GM21423 (cell line): ENCODE data around the gene COX8A.
"Not testable (repeated sequence)": the region's sequence is repeated elsewhere in the genome, so short reads cannot be mapped to it uniquely, and the experiment has no call there.

Experiments
- ATAC-seq: cut with Tn5 transposase; IDR thresholded peaks from one replicate; pipeline ENCODE4 v1.9.1; 2021; ENCODE audit warnings: mild to moderate bottlenecking, moderate library complexity; ENCODE audit not compliant: unreplicated experiment

COX8A gene, protein sequence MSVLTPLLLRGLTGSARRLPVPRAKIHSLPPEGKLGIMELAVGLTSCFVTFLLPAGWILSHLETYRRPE

DNA sequence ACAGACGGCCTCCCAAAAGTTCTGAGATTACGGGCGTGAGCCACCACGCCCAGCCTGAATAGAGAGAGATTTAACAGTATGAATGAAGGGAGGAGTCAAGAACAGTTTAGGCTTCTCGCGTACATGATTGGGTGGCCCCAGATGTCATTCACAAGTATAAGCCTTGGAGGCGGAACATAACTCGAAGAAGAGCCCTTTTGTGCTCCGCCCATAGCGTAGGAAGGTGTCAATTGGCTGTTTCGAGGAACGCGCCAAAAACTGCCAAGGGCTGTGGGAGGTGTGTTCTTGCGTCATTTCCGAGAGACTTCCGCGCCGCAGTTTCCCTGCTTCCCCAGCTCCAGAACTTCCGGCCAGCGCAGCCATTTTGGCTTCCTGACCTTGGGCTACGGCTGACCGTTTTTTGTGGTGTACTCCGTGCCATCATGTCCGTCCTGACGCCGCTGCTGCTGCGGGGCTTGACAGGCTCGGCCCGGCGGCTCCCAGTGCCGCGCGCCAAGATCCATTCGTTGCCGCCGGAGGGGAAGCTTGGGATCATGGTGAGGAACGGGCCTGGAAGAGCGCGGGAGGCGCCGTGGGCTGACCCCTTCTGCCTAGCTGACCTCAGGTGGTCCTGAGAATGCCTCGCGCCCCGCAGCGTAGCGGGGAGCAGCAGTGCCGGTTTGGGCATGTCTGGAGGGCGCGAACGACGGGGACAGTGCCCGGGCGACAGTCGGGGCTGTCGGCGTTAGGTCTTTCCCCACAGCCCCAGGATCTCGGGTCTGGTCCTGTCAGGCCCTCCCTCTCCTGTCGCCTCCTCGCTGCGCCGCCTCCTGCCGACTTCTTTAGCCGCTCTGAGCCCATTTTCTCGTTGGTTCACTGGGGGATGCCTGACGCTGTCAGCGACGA lies at the start of gene COX8A:
COX8A (plus strand) TSS at position 362 of the 885 bp plus-strand sequence; CDS start at position 423, 61 bp downstream.
- peak; percentile 97 for ATAC-seq

DNA sequence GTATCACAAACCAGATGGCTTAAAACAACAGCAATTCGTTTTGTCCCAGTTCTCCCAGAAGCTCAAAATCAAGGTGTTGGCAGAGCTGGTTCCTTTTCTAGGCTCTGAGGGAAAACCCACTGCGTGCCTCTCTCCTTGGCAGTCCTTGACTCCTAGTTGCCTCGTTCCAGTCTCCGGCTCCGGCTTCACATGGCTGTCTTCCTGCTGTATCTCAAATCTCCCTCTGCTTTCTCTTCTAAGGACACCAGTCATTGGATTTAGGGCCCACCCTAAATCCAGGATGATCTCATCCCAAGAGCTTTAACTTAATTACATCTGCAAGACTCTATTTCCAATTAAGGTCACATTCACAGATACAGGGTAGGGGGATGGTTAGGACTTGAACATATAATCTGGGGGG lies 44.8 kb upstream of the COX8A start:
- ATAC-seq, result no peak

DNA sequence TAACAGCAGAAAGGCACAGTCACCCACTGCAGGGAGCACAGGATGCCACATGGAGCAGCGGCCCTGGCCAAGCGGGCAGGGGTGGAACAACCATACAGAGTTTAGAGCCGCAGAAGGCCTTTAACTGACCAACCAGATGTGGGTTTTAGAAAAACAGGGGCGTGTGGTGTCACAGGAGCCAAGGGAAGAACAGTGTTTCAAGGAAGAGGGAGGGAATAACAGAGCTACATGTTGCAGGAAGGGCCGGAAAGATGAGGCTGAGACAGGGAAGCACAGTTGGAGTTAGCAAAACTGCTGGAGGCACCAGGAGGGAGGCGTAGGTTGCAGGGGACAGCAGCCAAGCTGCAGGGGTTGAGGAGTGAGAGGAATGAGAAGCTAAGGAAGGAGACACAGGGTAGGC lies 43.4 kb upstream of the COX8A start:
- ATAC-seq, result no peak

DNA sequence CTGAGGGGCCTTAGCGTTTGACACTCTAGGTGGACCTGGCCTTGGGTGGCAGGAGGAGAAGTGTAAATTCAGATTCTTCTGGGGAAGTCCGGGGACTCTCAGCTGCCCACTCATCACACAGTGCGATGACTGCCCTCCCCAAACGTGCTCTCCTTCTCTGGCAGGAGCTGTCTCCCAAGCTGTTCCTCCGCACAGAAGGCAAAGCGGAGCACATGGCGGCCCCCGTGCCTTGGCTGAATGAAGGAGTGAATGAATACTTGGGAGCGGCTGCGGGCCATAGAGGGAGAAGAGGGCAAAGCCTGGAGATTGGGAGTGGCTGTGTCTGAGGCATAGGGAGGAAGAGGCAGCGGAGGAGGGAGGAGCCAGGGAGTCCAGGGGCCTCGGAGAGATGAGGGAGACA lies 42.5 kb upstream of the COX8A start:
- ATAC-seq, result no peak

DNA sequence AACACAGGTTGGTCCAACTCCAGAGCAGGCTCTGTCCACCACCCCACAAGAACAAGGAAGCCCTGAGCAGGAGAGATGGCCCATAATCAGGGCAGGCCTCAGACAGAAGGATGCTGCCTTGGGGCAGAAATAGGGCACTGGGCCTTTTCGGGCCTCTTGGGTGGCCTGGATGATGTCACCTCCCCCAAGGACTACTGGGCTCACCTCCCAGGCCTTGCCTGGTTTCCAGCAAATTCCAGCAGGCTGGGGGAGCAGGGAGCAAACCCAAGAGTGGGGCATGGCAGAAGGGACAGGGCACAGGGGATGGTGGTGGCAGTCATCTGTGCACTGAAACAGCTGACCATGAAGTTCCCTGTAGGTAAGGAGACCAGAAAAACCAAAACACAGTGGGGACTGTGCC lies 41.0 kb upstream of the COX8A start:
- no peak for ATAC-seq

DNA sequence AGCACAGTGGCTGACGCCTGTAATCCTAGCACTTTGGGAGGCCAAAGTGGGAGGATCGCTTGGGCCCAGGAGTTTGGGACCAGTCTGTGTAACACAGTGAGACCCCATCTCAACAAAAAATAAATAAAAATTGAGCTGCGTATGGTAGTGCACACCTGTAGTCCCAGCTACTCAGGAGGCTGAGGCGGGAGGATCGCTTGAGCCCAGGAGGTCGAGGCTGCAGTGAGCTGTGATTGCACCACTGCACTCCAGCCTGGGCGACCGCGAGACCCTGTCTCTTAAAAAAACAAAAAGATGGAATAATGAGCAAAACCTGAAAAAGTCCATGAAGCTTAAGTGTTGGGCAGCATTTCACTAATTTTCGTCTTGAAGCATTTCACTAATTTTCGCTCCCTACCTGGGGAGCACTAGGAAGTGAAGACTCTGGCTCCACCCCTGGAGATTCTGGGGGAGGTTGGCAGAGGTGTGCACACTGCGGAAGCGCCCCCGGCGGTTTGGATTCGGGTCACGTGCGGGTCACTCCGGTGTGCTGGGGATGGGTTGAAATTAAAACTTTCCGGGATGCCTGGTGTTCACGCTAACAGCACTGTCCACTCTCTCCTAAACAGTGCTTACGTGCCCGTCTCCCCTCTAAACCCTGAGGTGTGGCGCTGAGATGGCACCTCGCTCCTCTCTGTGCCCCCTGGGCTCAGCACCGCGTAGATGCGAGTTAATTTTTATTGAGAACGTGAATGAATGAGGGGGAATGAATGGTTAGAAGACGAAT lies 36.5 kb upstream of the COX8A start:
- peak; percentile 5 for ATAC-seq

DNA sequence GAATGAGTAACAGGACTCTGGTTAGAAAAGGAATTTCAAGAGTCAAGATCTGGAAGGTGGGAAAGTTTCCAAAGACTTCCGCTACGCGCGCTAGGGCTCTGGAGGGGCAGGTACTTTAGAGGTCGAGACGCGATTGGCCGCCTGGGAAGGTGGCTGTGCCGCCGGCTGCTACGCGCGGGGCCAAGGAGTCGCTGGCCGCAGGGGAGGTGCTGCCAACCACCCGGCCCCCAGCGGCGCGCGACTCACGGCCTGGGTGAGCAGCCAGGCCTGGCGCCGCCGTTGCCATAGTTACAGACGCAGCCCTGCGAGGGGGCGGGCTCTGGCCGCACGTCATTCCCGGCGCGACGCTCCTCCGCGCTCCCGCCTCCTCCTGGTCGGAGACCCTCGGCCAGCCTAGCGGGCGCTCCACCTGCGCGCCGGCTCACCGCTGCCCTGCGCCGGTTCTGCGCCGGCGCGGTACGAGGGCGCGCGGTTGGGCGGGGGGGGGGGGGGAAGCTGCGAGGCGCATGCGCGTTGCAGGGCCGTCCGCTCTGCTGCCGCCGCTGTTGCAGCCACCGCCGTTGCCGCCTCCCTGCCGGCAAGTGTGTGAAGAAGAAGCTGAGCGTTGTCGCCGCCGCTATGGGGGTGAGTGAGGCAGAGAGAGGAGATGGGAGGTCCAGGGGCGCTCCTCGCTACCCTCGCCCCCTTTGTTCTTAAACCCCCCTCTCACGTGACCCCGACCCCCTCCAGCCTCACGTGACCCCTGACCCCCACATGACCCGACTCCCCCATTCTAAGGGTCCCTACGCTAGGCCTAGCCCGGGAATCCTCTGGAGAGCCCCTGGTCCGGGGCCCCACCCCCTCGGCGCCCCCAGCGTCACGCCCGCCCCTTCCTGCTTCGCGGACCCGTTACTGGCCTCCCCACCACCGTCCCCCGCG lies 35.7 kb upstream of the COX8A start, which contains the start of gene NAA40:
NAA40 (plus strand) TSS at position 524 of the 918 bp plus-strand sequence; CDS start at position 619, 95 bp downstream.
- peak; percentile 94 for ATAC-seq

DNA sequence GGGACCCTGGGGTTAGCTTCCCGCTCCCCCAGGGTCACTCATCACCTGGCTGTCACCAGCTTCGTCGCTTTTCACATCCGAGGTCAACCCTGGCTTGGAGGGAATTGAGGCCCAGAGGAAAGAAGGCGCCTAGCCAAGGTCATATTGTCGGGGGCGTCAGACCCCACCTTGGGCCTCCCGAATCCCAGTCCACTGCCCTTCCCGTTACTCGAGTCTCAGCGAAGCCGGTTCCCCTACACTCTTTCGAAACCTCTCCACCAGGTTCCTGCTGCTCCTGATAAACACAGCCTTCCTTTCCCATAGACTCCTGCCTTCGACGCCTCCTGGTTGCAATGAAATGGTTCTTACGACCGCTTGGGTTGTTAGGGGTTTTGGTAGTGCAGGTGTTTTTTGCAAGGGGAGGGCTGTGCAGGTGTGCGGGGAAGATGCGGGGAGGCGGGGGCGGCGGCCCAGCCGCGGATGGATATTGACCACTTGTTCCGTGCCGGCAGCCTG lies 35.0 kb upstream of the COX8A start:
- ATAC-seq, result no peak

DNA sequence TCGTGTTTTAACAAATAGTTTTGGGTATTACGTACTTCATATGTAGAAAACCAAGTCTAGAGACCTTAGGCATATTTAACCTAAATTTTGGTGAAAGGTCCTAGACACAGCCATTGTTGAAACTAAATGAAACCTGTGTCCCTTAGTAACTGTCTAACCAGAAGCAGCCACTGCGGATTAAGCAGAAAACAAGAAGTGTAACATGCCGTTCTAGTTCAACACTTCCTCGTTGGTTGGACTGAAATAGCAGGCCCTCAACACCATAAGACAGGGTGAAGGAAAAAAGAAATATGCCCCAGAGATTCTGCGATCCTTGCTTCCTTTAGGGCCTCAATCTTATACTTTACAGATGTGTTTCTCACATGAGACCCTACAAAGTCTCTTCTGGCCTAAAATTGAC lies 33.6 kb upstream of the COX8A start:
- ATAC-seq, result no peak

DNA sequence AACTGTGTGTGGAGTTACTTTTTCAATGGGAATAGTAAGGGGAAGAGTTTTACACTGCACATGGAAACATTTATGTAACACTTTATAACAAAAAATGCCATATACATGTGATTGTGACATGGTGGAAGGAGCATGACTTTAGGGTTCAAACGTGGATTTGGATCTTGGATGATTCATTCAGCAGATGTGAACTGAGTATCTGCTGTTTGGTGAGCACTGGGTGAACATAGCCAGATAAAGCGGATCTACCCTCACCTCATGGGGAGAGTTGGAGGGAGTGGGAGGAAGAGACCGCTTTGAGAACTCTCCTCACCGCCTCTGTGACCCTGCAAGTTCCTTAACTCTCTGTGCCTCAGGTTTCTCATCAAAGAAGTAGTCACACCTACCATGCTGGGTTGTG lies 32.5 kb upstream of the COX8A start:
- ATAC-seq, result no peak

DNA sequence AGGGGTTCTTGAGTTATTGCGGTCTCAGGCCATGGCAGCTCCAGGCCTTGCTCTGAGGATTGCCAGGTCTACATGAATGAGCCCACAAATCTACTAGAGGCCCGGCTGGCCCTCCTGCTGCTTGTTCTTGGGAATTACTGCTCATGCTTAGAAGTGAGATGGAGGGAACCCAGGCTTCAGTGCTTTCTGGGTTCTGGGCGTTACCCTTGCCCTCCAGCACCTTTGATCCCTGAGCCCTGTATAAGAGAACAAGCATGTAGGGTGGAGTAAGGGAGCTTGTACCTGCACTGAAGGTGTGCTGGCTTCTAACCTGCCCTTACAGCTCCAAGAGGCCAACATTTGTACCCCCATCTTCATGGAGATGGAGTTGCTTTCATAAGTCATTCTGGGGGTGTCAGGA lies 31.6 kb upstream of the COX8A start:
- no peak for ATAC-seq

DNA sequence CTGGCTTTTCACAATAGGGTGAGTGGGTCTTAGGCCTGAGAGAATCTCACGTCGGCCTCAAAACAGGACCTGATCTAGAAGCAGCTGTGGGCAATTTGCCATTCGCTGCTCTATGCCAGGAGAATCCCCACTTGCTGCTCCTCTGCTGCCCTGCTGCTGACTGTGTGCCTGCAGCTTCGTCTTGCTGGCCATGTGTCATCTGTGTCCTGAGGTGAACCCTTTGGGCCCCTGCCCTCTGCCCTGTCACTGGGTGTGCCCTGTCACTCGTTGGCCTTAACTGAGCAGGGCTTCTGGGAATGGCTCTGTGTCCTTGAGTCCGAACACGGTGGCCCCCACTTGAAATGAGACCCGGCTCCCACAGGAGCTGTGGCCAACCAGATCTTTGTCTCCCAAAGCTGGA lies 29.4 kb upstream of the COX8A start:
- ATAC-seq, result no peak

DNA sequence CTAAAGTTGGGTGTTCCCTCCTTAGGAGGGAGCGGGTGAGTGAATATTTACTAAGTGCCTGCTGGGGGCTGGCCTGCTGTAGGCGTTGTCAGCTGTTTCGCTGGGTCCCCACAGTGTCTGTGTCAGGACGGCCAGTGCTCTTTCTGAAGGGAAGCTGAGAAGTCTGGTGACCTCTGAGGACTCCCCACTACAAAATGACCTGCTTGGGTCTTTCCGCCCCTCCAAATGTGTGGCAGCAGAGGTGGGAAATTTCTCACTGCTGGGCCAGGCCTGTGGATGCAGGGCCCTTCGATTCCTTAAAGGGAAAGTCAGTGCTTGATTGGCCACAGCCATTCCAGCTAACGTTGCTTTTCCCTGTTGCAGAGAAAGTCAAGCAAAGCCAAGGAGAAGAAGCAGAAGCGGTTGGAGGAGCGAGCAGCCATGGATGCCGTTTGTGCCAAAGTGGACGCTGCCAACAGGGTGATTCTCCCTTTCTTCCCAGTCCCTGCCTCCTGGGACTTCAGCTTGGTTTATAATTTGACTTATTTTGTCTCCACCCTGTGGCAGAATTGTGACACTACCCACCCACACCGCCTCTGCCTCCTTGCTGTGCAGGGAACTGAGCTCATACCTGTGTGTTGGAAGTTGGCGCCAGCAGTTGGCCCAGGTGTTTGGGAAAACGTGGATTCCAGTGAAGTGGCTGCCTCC lies 28.8 kb upstream of the COX8A start:
- ATAC-seq, result no peak

DNA sequence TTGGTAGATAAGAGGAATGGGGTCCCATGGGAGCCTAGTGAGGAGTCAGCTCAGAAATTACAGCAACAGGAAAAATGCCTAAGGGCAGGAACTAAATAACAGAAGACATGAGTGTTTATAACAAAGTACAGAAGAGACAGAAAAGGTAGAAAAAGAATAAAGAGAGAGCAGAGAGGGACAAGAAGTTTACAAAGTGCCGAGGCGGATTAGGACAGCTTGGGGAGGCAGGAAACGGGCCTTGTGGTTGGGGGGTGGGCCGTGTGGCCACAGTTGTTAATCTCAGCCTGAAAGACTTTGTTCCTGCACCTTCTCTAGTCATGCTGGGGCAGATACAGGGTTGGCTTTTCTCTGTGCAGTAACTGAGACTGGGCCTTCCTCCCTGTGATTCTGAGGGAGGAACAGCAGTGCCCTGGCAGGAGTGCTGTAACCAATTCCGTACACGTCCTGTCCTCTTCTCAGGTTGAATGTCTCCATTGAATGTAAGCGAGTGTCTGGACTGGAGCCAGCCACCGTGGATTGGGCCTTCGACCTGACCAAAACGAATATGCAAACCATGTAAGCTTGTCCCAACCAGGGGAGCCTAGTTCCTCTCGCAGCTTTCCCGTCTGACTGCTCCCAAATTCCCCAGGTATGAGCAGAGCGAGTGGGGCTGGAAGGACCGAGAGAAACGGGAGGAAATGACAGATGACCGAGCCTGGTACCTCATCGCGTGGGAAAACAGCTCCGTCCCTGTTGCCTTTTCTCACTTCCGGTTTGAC lies 22.5 kb upstream of the COX8A start:
- ATAC-seq, result peak; percentile 56

DNA sequence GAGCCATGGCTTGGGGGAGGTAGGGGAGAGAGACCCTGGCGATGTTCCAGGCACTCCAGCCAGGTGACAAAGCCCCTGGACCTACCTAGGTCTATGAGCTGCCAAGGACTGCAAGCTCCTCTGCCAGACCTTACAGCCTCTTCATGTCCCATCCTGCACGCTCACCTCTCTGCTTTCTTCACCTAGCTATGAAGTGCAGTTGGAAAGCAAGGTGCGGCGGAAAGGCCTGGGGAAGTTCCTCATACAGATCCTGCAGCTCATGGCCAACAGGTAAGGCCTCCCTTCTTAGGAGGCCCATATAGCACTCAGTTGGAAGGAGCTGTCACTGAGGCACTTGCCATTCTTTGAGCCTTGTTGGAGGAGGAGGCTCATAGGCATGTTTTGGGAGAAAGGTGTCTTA lies 21.9 kb upstream of the COX8A start:
- ATAC-seq, result no peak

DNA sequence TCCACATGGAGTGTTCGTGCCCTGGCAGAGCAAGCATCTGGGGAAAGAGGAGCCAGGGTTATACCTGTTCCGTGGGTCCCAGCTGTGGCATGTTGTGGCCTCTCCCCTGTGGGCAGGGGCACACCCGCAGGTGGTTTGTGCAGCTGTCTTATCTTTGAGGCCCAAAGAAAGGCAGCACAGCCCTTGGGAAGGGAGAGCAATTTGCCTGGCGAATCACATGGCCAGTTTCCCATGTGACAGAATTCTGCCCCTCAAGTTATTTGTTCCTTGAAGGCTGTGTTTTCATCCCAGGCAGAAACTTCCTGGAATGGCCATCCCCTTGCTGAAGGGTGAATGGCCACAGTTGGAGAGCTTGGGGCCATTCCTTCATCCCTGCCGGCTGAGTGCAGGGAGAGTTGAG lies 16.4 kb upstream of the COX8A start:
- ATAC-seq, result no peak

DNA sequence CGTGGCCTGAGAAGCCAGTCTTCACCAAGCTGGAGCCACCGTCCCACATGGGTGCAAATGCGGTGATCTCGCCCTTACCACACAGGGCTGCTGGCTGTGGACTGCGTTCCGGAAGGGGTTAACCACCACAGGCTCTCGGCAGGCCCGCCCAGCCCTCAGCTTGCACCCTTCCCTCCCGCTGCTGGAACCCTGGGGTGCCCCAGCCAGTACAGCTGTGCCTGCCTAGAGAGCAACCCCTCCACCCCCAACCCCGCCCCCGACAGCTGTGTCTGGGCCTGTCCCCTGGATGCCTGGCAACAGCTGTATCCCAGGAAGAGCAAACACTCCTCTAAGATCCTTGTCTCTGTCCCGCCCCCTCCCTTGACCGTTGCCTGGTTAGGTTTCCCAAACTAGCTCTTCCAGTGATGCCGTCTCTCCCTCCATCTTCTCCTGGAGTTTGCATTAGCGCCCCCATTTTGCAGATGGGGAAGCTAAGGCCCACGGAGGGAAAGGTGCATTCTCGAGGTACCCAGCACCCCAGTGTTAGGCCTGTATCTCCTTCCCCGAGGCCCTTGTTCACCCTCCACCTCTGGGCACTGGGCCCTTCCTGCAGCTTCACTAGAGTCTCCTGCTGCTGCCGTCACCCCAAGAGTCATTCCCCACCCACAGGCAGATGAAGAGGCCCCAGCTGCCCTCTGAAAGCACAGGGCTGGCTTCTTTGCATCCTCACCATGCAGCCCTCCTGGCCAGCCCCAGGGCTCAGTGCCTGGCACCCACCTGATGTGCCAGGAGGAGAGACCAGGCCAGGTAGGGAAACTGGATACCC lies 12.6 kb upstream of the COX8A start:
- ATAC-seq, result no peak

DNA sequence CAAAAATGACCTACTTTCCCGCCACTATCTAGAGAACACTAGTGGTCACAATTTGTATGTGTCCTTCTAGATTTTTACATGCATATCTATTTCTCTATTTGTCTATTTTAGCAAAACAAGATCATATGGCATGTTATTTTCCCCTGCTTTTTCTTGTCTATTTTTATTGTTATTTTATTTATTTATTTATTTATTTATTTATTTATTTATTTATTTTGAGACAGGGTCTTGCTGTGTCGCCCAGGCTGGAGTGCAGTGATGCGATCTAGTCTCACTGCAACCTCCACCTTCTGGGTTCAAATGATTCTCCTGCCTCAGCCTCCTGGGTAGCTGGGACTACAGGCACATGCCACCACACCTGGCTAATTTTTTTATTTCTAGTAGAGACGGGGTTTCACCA lies 10.5 kb upstream of the COX8A start:
- not testable (repeated sequence) for ATAC-seq
